ENCODE measurements around the gene EIF4B.

DNA sequence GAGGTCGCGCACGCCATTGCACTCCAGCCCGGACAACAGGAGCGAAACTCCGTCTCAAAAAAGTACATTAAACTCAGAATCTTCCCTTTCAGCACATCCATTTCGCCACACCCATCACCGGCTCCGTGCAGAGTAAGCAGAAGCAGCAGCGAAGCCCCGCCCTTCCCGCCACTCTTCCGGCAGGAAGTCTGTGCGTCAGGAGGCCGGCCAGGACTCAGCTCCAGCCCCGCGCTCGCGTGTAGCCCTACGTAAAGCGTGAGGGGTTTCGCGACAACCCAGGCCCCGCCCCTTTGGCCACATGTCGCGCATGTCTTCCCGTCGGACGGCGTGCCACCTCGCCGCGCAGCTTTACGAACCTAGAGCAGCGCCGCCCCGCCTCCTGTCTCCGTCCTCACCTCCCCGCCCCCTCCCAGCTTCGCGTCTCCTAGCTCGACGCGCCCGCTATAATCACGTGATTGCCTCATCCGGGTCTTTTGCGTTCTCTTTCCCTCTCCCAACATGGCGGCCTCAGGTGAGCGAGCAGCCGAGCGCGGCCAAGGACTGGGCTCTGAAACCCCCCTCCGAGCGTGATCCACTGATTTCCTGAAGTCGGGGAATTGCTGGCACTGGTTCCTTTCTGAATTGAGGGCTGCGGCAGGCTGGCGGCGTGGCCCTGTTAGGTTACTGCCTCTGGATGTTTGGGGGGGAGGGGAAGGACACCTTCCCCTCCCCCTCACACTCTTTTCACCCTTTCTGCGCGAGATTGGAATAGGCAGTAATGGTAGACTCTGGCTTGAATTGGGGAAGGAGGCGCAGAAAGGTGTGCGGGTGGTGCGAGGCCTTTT lies at the start of gene EIF4B:
- TF ChIP-seq TCF4 (CRISPR knock-in tag; IDR thresholded peaks at IDR 0.05; ENCODE audit: borderline replicate concordance) (no peak), ESRRG (CRISPR knock-in tag; IDR thresholded peaks at IDR 0.05) (no peak), RARB (CRISPR knock-in tag; IDR thresholded peaks at IDR 0.05) (no peak), PPARA (CRISPR knock-in tag; IDR thresholded peaks at IDR 0.05; ENCODE audit: borderline replicate concordance) (no peak), ZNF8 (CRISPR knock-in tag; IDR thresholded peaks at IDR 0.05) (no peak)
- TF ChIP-seq, protein P1, sequence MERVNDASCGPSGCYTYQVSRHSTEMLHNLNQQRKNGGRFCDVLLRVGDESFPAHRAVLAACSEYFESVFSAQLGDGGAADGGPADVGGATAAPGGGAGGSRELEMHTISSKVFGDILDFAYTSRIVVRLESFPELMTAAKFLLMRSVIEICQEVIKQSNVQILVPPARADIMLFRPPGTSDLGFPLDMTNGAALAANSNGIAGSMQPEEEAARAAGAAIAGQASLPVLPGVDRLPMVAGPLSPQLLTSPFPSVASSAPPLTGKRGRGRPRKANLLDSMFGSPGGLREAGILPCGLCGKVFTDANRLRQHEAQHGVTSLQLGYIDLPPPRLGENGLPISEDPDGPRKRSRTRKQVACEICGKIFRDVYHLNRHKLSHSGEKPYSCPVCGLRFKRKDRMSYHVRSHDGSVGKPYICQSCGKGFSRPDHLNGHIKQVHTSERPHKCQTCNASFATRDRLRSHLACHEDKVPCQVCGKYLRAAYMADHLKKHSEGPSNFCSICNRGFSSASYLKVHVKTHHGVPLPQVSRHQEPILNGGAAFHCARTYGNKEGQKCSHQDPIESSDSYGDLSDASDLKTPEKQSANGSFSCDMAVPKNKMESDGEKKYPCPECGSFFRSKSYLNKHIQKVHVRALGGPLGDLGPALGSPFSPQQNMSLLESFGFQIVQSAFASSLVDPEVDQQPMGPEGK (CRISPR knock-in tag; IDR thresholded peaks at IDR 0.05; ENCODE audit: borderline replicate concordance) = no peak
- TF ChIP-seq, protein P2, sequence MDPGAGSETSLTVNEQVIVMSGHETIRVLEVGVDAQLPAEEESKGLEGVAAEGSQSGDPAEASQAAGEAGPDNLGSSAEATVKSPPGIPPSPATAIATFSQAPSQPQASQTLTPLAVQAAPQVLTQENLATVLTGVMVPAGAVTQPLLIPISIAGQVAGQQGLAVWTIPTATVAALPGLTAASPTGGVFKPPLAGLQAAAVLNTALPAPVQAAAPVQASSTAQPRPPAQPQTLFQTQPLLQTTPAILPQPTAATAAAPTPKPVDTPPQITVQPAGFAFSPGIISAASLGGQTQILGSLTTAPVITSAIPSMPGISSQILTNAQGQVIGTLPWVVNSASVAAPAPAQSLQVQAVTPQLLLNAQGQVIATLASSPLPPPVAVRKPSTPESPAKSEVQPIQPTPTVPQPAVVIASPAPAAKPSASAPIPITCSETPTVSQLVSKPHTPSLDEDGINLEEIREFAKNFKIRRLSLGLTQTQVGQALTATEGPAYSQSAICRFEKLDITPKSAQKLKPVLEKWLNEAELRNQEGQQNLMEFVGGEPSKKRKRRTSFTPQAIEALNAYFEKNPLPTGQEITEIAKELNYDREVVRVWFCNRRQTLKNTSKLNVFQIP (CRISPR knock-in tag; IDR thresholded peaks at IDR 0.05; ENCODE audit: borderline replicate concordance, low read depth) = no peak

Data from SK-N-SH treated with all-trans-retinoic acid at 6 μM for 48 hours (cell line).